GM12872 (cell line): Measurements from ENCODE around the gene DCUN1D4.
A peak's percentile ranks its signal among the peaks of the same experiment; 100 is the strongest.

ENCODE experiments used
- CTCF ChIP-seq: IDR thresholded peaks from 3 replicates; pipeline ENCODE4 v1.5.1; 2011; ENCODE audit warnings: low read depth, mild to moderate bottlenecking, low read length, moderate library complexity; ENCODE audit not compliant: insufficient read depth

Gene DCUN1D4

GRCh38 chr4:51880016-51880915 lies 37.3 kb downstream of the DCUN1D4 start:
- TF ChIP-seq CTCF = no peak

GRCh38 chr4:51884055-51884454 lies 41.1 kb downstream of the DCUN1D4 start:
- TF ChIP-seq CTCF = no peak

GRCh38 chr4:51884606-51885005 lies 41.7 kb downstream of the DCUN1D4 start:
- no peak for TF ChIP-seq CTCF

GRCh38 chr4:51885363-51885762 lies 42.4 kb downstream of the DCUN1D4 start:
- peak; percentile 58; the same call in 2 of the 3 replicates for TF ChIP-seq CTCF

- TF ChIP-seq CTCF = no peak
These were observed 47.8 kb downstream of the DCUN1D4 start for GRCh38 chr4:51890760-51891159.

- no peak for TF ChIP-seq CTCF
These were observed 51.2 kb downstream of the DCUN1D4 start for GRCh38 chr4:51894059-51894645.

GRCh38 chr4:51895158-51895557 lies 52.2 kb downstream of the DCUN1D4 start:
- TF ChIP-seq CTCF = no peak
